B cell (primary cell): Measurements from ENCODE around the gene TRAF5.

Experiments used
- EZH2 ChIP-seq: IDR thresholded peaks from 2 replicates; pipeline ENCODE4 v1.6.1; 2012; ENCODE audit warnings: borderline replicate concordance, low read depth, mild to moderate bottlenecking, moderate library complexity, low read length; ENCODE audit not compliant: insufficient read depth, poor library complexity, severe bottlenecking
- TF ChIP-seq, protein P1 (sequence below): fragments of 200-600 bp; IDR thresholded peaks from one replicate; pipeline ENCODE4 v1.8.0; 2022; ENCODE audit warnings: antibody characterized with exemption, mild to moderate bottlenecking

GRCh38 chr1:211381481-211382181 lies 55.0 kb downstream of the TRAF5 start:
- TF ChIP-seq, protein P1, sequence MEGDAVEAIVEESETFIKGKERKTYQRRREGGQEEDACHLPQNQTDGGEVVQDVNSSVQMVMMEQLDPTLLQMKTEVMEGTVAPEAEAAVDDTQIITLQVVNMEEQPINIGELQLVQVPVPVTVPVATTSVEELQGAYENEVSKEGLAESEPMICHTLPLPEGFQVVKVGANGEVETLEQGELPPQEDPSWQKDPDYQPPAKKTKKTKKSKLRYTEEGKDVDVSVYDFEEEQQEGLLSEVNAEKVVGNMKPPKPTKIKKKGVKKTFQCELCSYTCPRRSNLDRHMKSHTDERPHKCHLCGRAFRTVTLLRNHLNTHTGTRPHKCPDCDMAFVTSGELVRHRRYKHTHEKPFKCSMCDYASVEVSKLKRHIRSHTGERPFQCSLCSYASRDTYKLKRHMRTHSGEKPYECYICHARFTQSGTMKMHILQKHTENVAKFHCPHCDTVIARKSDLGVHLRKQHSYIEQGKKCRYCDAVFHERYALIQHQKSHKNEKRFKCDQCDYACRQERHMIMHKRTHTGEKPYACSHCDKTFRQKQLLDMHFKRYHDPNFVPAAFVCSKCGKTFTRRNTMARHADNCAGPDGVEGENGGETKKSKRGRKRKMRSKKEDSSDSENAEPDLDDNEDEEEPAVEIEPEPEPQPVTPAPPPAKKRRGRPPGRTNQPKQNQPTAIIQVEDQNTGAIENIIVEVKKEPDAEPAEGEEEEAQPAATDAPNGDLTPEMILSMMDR = no peak
- TF ChIP-seq EZH2 = no peak
